Mesenchymal stem cell (in vitro differentiated cells and primary cell): Measurements from ENCODE around the gene NSUN5.
"Not testable (repeated sequence)": the region's sequence is repeated elsewhere in the genome, so short reads cannot be mapped to it uniquely, and the experiment has no call there.

Experiments
- DNase-seq: peaks from one replicate; pipeline ENCODE4 v3.0.0-alpha.2; 2013
- H2AFZ ChIP-seq: one replicate; pipeline ENCODE4 v1.6.1; 2013; ENCODE audit warnings: low read depth, mild to moderate bottlenecking, control low read depth, inconsistent platforms, low read length, moderate library complexity
- H2AK5ac ChIP-seq: 2 replicates; pipeline ENCODE4 v1.6.1; 2013; ENCODE audit warnings: low read length, moderate library complexity, mild to moderate bottlenecking, inconsistent platforms; ENCODE audit not compliant: severe bottlenecking
- H2BK120ac ChIP-seq: one replicate; pipeline ENCODE4 v1.6.1; 2013; ENCODE audit warnings: low read depth, mild to moderate bottlenecking, inconsistent platforms, low read length, moderate library complexity
- H2BK12ac ChIP-seq, 2 experiments: one replicate each; pipeline ENCODE4 v1.6.1; 2013; ENCODE audit warnings: inconsistent platforms in 2 of 2, low read length in 2 of 2, mild to moderate bottlenecking in 2 of 2, moderate library complexity in 2 of 2, control low read depth in 1 of 2
- H2BK15ac ChIP-seq: one replicate; pipeline ENCODE4 v1.6.1; 2013; ENCODE audit warnings: mild to moderate bottlenecking, low read depth, inconsistent platforms; ENCODE audit not compliant: poor library complexity, severe bottlenecking
- H2BK5ac ChIP-seq: 2 replicates; pipeline ENCODE4 v1.6.1; 2013; ENCODE audit warnings: low read depth, mild to moderate bottlenecking, low read length, control low read depth, inconsistent platforms; ENCODE audit not compliant: poor library complexity, severe bottlenecking
- H3K14ac ChIP-seq, 2 experiments: one replicate each; pipeline ENCODE4 v1.6.1; 2013; ENCODE audit warnings: inconsistent platforms in 2 of 2, low read length in 2 of 2, control low read depth in 1 of 2, mild to moderate bottlenecking in 1 of 2, moderate library complexity in 1 of 2
- H3K18ac ChIP-seq, 2 experiments: one replicate each; pipeline ENCODE4 v1.6.1; 2013; ENCODE audit warnings: inconsistent platforms in 2 of 2, low read length in 2 of 2, control low read depth in 1 of 2, low read depth in 1 of 2, mild to moderate bottlenecking in 1 of 2
- H3K23ac ChIP-seq, 2 experiments: one replicate each; pipeline ENCODE4 v1.6.1; 2013; ENCODE audit warnings: inconsistent platforms in 2 of 2, low read length in 2 of 2, mild to moderate bottlenecking in 2 of 2, moderate library complexity in 2 of 2, control low read depth in 1 of 2
- H3K27ac ChIP-seq: 2 replicates; pipeline ENCODE4 v1.5.1; 2013; ENCODE audit warnings: mild to moderate bottlenecking, moderate library complexity, low read length, control low read depth, inconsistent platforms; ENCODE audit not compliant: poor library complexity, severe bottlenecking
- H3K27me3 ChIP-seq, 2 experiments: 2 replicates each; pipeline versions ENCODE4 v1.6.1 to v1.7.0; 2013; ENCODE audit warnings: low read length in 2 of 2, mild to moderate bottlenecking in 2 of 2, moderate library complexity in 2 of 2, control low read depth in 1 of 2, inconsistent platforms in 1 of 2; ENCODE audit not compliant: control insufficient read depth in 1 of 2, insufficient read depth in 1 of 2
- H3K36me3 ChIP-seq, 2 experiments: 2 replicates each; pipeline versions ENCODE4 v1.6.1 to v1.7.0; 2013; ENCODE audit warnings: low read length in 2 of 2, control low read depth in 1 of 2, inconsistent platforms in 1 of 2, low read depth in 1 of 2, mild to moderate bottlenecking in 1 of 2; ENCODE audit not compliant: insufficient read depth in 2 of 2, control insufficient read depth in 1 of 2
- H3K4ac ChIP-seq, 2 experiments: one replicate each; pipeline ENCODE4 v1.6.1; 2013; ENCODE audit warnings: inconsistent platforms in 2 of 2, low read length in 2 of 2, mild to moderate bottlenecking in 2 of 2, moderate library complexity in 2 of 2, control low read depth in 1 of 2, low read depth in 1 of 2
- H3K4me1 ChIP-seq: 2 replicates; pipeline ENCODE4 v1.6.1; 2013; ENCODE audit warnings: low read depth, low read length, control low read depth; ENCODE audit not compliant: control insufficient read depth, insufficient read depth
- H3K4me2 ChIP-seq: 2 replicates; pipeline ENCODE4 v1.6.1; 2013; ENCODE audit warnings: low read length, mild to moderate bottlenecking, inconsistent platforms; ENCODE audit not compliant: poor library complexity, severe bottlenecking
- H3K4me3 ChIP-seq, 2 experiments: 2 replicates each; pipeline versions ENCODE4 v1.5.1 to v1.7.0; 2013; ENCODE audit warnings: low read length in 2 of 2, mild to moderate bottlenecking in 2 of 2, control low read depth in 1 of 2, low read depth in 1 of 2; ENCODE audit not compliant: insufficient read depth in 1 of 2
- H3K79me1 ChIP-seq: replicated peaks from 2 replicates; pipeline ENCODE4 v1.6.1; 2013; ENCODE audit warnings: mild to moderate bottlenecking, control low read depth, low read length, inconsistent platforms; ENCODE audit not compliant: poor library complexity, severe bottlenecking
- H3K9ac ChIP-seq: 2 replicates; pipeline ENCODE4 v1.7.0; 2013; ENCODE audit warnings: mild to moderate bottlenecking, low read length, moderate library complexity
- H3K9me3 ChIP-seq: 2 replicates; pipeline ENCODE4 v1.7.0; 2013; ENCODE audit warnings: mild to moderate bottlenecking, low read length; ENCODE audit not compliant: control insufficient read depth
- H4K8ac ChIP-seq: one replicate; pipeline ENCODE4 v1.6.1; 2013; ENCODE audit warnings: inconsistent platforms, mild to moderate bottlenecking, low read length, moderate library complexity
- H4K91ac ChIP-seq: one replicate; pipeline ENCODE4 v1.6.1; 2013; ENCODE audit warnings: mild to moderate bottlenecking, low read length, inconsistent platforms
- WGBS: methylation state at CpG from one replicate; pipeline ENCODE4 v1.1.7; 2013; ENCODE audit warnings: mixed read lengths; 5-methylcytosine and 5-hydroxymethylcytosine counted together

The NSUN5 gene

GRCh38 chr7:73299812-73300211 lies 8.8 kb downstream of the NSUN5 start:
- not testable (repeated sequence) for H4K8ac ChIP-seq, H2BK5ac ChIP-seq, H3K4me2 ChIP-seq, H2AFZ ChIP-seq, H3K9ac ChIP-seq, H3K4me3 ChIP-seq, H4K91ac ChIP-seq, H3K9me3 ChIP-seq, H2BK120ac ChIP-seq, H3K4me1 ChIP-seq, H2AK5ac ChIP-seq, H3K27ac ChIP-seq, H2BK15ac ChIP-seq, H3K14ac ChIP-seq, H3K79me1 ChIP-seq, H3K27me3 ChIP-seq, H2BK12ac ChIP-seq, DNase-seq, H3K23ac ChIP-seq, H3K4ac ChIP-seq, H3K18ac ChIP-seq
- H3K36me3 ChIP-seq, result peaks cover 17 to 19% of the 10 kb centered on the region in 2 experiments
- no CpG with 5 or more reads among the region's 12 CpGs for WGBS

GRCh38 chr7:73297706-73298105 lies 10.9 kb downstream of the NSUN5 start:
- not testable (repeated sequence) for H2AFZ ChIP-seq, H3K14ac ChIP-seq, H4K91ac ChIP-seq, H4K8ac ChIP-seq, H2BK15ac ChIP-seq, H2BK120ac ChIP-seq, H2BK5ac ChIP-seq, H3K4me2 ChIP-seq, H3K18ac ChIP-seq, DNase-seq, H2BK12ac ChIP-seq, H3K27ac ChIP-seq, H3K4ac ChIP-seq, H3K4me3 ChIP-seq, H3K9me3 ChIP-seq, H3K27me3 ChIP-seq, H3K4me1 ChIP-seq, H3K23ac ChIP-seq, H3K79me1 ChIP-seq, H2AK5ac ChIP-seq, H3K36me3 ChIP-seq, H3K9ac ChIP-seq
- WGBS, result 89% methylated on average over 5 of the region's 27 CpGs

GRCh38 chr7:73297235-73297634 lies 11.4 kb downstream of the NSUN5 start:
- H3K23ac ChIP-seq, result not testable (repeated sequence)

GRCh38 chr7:73277210-73277609 lies 31.4 kb downstream of the NSUN5 start:
- not testable (repeated sequence) for H4K91ac ChIP-seq, H2BK120ac ChIP-seq, DNase-seq, H2BK12ac ChIP-seq, H2BK15ac ChIP-seq, H3K27me3 ChIP-seq, H2BK5ac ChIP-seq, H3K18ac ChIP-seq, H3K4me3 ChIP-seq, H3K4ac ChIP-seq, H3K9ac ChIP-seq, H3K79me1 ChIP-seq, H3K36me3 ChIP-seq, H4K8ac ChIP-seq, H3K4me1 ChIP-seq, H3K23ac ChIP-seq, H3K9me3 ChIP-seq, H2AFZ ChIP-seq, H3K14ac ChIP-seq, H3K4me2 ChIP-seq, H2AK5ac ChIP-seq, H3K27ac ChIP-seq
- no CpG with 5 or more reads among the region's 5 CpGs for WGBS

More at GRCh38 chr7:73297235-73297634, 11.4 kb downstream of the NSUN5 start:
- not testable (repeated sequence) for H3K4me2 ChIP-seq, H4K91ac ChIP-seq, H3K9ac ChIP-seq, H3K4me3 ChIP-seq, H2BK120ac ChIP-seq, H3K9me3 ChIP-seq, H3K4ac ChIP-seq, H2BK5ac ChIP-seq, H3K36me3 ChIP-seq, H2BK12ac ChIP-seq, H3K4me1 ChIP-seq, H3K27me3 ChIP-seq, H3K18ac ChIP-seq, H2AK5ac ChIP-seq, H3K14ac ChIP-seq, DNase-seq, H3K79me1 ChIP-seq, H2BK15ac ChIP-seq, H2AFZ ChIP-seq, H4K8ac ChIP-seq, H3K27ac ChIP-seq
- WGBS, result no CpG with 5 or more reads among the region's 13 CpGs
